Mucosa of descending colon (tissue), 3 donors: ENCODE data around the gene SUPT20HL2. TPM values are rescaled to one million over a fixed set of nuclear protein-coding genes. Genes with fewer than 3 reads are reported as not detected.

Experiments
- ATAC-seq: fragments of 200-7000 bp; cut with Tn5 transposase; one replicate; pipeline ENCODE4 v1.9.1; 2020; ENCODE audit warnings: mild to moderate bottlenecking, moderate library complexity
- DNase-seq, 3 donors: peaks; one replicate each; pipeline ENCODE4 v3.0.0-alpha.2; 2020
- H3K36me3 ChIP-seq: fragments of 200-600 bp; one replicate; pipeline ENCODE4 v1.8.0; 2021; ENCODE audit warnings: low read depth, mild to moderate bottlenecking
- H3K4me1 ChIP-seq: fragments of 200-600 bp; one replicate; pipeline ENCODE4 v1.8.0; 2021; ENCODE audit warnings: low read depth, mild to moderate bottlenecking
- H3K4me3 ChIP-seq: fragments of 200-600 bp; one replicate; pipeline ENCODE4 v1.8.0; 2021; ENCODE audit warnings: mild to moderate bottlenecking
- H3K9me3 ChIP-seq: fragments of 200-600 bp; one replicate; pipeline ENCODE4 v1.8.0; 2021; ENCODE audit warnings: mild to moderate bottlenecking
- CTCF ChIP-seq: fragments of 200-600 bp; IDR thresholded peaks from one replicate; pipeline ENCODE4 v1.8.0; 2022; ENCODE audit warnings: antibody characterized with exemption, mild to moderate bottlenecking
- intact Hi-C, 2 donors: fragments of 100-400 bp; cut with DNase I in 1 of 2; cut with micrococcal nuclease in 1 of 2; formaldehyde crosslinking; loops; one replicate each; pipeline versions ENCODE4 v1.11.0 to v1.11.1; 2022; cut with DNase I, micrococcal nuclease
- total RNA-seq, 3 donors: library from RNA; stranded (reverse); fragmentation: NEBNext Ultra II Directional in 2 of 3; extraction: Animal tissue kit (Norgen Biotek cat#: 25700) in 2 of 3; gene quantifications; one replicate each; pipeline versions ENCODE4 v1.2.1 to v1.2.4, GENCODE V29; 2021 to 2023
- donor health status: DM: no; HTN: no; CAD: no; lungs with moderate emphysema.
- donor health status: DM: no; HTN: no; CAD: no.
- donor health status: DM: no; HTN: yes; CAD: no.

Gene SUPT20HL2
- total RNA-seq, 3 donors from 2014 or later: 0.12 TPM; not detected in 2

GRCh38 chrX:24271262-24271661 is 42.6 kb downstream of the SUPT20HL2 start:
- no peaks in the 10 kb centered on the region for H3K36me3 ChIP-seq
- TF ChIP-seq CTCF: no peak
- no peaks in the 10 kb centered on the region for H3K9me3 ChIP-seq
- DNase-seq (no peak), ATAC-seq (no peak)
- H3K4me3 ChIP-seq: no peak overlapping the region
- H3K4me1 ChIP-seq: no peaks in the 10 kb centered on the region
- intact Hi-C loops: no loop called here

- Histone ChIP-seq H3K36me3 (no peaks in the 10 kb centered on the region), H3K4me1 (no peaks in the 10 kb centered on the region), H3K4me3 (no peak overlapping the region), H3K9me3 (no peaks in the 10 kb centered on the region)
- DNase-seq: no peak
- no peak for ATAC-seq
- intact Hi-C loops: no loop called here
- no peak for TF ChIP-seq CTCF
These were observed 45.1 kb downstream of the SUPT20HL2 start for GRCh38 chrX:24268786-24269185.

- no peak for TF ChIP-seq CTCF
- intact Hi-C loops: no loop called here
- Histone ChIP-seq H3K36me3 (no peaks in the 10 kb centered on the region), H3K4me3 (no peak overlapping the region), H3K9me3 (no peaks in the 10 kb centered on the region), H3K4me1 (no peaks in the 10 kb centered on the region)
- ATAC-seq (no peak), DNase-seq (no peak)
These were observed 46.9 kb downstream of the SUPT20HL2 start for GRCh38 chrX:24266996-24267395.

- intact Hi-C loops: no loop called here
- TF ChIP-seq CTCF: no peak
- H3K36me3 ChIP-seq: no peaks in the 10 kb centered on the region
- DNase-seq (no peak), ATAC-seq (no peak)
- no peak overlapping the region for H3K4me3 ChIP-seq
- no peaks in the 10 kb centered on the region for H3K9me3 ChIP-seq
- no peaks in the 10 kb centered on the region for H3K4me1 ChIP-seq
These were observed 49.5 kb downstream of the SUPT20HL2 start for GRCh38 chrX:24264383-24264782.

- Histone ChIP-seq H3K4me3 (no peak overlapping the region), H3K9me3 (no peaks in the 10 kb centered on the region), H3K36me3 (no peaks in the 10 kb centered on the region), H3K4me1 (no peaks in the 10 kb centered on the region)
- ATAC-seq (no peak), DNase-seq (no peak)
- TF ChIP-seq CTCF: no peak
- intact Hi-C loops: no loop called here
These were observed 51.6 kb downstream of the SUPT20HL2 start for GRCh38 chrX:24262309-24262708.

Other genes starting within 250 kb of the SUPT20HL2 start
- gene ZFX, start 164.3 kb downstream of the SUPT20HL2 start, total RNA-seq: 10 to 100 TPM; 32.7 to 65.1 (median 41.7) TPM
- under 1 TPM in 1 of 3 donors, not detected in 2; 0.35 TPM for gene SUPT20HL1, start 46.6 kb upstream of the SUPT20HL2 start, total RNA-seq
- gene PDK3, start 151.2 kb upstream of the SUPT20HL2 start, total RNA-seq: 10 to 100 TPM; 15.7 to 47.1 (median 20.0) TPM